Right kidney (tissue), 1 donor: ENCODE data around the gene GRIN3A.
A peak's percentile ranks its signal among the peaks of the same experiment; 100 is the strongest.
"Not testable (repeated sequence)": the region's sequence is repeated elsewhere in the genome, so short reads cannot be mapped to it uniquely, and the experiment has no call there.

Experiments used
- DNase-seq: peaks from one replicate; pipeline ENCODE4 v3.0.0-alpha.2; 2016

The GRIN3A gene

DNA sequence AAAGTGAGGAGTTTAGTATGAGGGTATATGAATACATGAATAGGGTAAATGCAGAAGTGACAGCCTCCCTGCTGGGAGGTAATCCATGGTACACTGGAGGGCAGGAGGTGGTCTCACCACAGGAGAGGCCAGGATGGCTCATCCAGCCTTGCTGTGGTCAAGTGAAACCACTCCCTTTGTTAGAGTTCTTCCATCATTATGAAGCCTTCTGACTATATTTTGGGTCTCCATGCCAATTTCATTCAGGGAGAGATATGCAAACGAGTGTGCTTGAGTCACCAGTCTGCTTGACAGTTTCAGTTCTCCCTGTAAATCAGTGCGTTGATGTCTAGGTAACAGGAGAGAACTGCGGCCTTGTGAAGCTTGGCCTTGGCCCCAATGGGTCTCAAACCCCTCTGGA, 160.1 kb downstream of the GRIN3A start:
- no peak for DNase-seq

DNA sequence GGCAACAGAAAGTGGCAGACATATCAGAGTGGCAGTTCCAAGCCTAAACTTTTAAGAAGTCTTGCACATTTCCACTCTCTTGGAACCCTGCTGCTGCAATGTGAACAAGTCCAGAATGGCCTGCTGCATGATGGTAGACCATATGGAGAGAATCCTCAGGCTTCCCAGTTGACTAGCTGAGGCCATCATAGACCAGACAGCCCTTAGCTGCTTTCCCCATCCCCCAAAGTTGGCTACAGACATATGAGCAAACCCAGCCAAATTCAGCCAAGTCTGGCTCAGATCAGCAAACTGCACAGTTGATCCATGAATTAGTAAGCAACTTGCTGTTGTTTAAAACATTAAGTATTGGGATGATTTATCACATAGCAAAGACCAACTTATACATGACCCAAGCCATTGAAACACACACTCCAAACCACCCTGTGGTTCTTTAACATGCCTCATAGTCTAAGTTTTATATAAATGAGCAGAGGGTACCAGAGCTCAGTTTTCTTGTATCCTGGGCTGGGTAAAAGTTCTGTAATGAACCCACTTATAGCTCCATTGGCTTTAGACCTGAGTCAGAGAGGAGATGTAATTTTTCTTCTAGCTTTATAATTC, 163.6 kb downstream of the GRIN3A start:
- no peak for DNase-seq

GRCh38 chr9:101572316-101572715, 166.1 kb downstream of the GRIN3A start:
- DNase-seq, result no peak

DNA sequence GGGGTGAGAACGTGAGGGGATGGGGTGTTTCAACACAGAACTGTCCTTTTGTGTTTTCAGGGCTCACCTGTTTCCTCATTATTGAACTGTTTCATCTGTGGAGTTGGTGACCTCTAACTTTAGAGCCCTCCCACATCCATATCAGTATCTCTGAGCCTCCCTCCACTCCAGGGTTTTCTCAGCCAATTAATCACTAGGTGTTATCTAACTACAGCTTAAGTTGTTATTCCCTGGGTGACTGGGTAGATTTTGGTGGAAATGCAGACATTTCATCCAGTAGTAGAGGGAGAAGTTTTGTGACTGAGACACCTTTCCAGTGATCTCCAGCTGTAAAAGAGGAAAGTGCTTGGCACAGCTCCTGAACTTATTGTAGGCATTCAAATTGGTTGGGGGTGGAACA, 167.3 kb downstream of the GRIN3A start:
- DNase-seq, result no peak

DNA sequence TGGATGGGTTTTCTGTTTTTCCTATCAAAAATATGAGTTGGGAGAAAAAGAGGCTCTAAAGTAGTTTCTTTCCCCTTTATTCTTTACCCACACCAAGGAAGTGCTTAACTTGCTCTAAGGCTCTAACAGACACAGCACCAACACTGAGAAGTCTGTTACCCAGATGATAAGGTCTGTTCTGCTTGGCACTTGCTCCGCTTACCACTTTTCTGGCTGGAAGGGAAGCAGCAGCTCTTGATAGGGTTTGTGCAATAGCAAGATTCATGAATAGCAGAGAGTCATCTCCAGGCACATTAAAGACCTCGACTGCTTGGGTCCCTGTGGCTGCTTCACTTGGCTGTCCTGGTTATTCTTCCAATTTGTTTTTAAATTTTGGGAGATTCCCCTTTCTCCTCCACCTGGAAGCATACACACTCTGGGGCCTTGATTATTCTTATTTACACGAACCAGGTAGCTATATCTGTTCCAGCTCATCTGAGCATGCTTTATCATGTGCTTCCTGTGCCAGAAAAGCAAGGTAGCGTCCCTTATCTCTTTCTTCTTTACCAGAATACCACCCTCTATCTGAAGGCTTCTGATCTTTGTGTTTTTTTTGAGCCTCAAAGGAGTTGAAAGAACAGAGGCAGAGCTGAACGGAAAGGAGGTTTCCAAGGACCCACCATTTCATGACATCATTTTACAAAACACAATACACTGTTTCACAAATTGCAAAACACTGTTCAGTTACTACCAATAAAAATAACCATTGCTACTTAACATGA, 168.5 kb downstream of the GRIN3A start:
- DNase-seq, result no peak

GRCh38 chr9:101567725-101568350, 170.6 kb downstream of the GRIN3A start:
- no peak for DNase-seq

DNA sequence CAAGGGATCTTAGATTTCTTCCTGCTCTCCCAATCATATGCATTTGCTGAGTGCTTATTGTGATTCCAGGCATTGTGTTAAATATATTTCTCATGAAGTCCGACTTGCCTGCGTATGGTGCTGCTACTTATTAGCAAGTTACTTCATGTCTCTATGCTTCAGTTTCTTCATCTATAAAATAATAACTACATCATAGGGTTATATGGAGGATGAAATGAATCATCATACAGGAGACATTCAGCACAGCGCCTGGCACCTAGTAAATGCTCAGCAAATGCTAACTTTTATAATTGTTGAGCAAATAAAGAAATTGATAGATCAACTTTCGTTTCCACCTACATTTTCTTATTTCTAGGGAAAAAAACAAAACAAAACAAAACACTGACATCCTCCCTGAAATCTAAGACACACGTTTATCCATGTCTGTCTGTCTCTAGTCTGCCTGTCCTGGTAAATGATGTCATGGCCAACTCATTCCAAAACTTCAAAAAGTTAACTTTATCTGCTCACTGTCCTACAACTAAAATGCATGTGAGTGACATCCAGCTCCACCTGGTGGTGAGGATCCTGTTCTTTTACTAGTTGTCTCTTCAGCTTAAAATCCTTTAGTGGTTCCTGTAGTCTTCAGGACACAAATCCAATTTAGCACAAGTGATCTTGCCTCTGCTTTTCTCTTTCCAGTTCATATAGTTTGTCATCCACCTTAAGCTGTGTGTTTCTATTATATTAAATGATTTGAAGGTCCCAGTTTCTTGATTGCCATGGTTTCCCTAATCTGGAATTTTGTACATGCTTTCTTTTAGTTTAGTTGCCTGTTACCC, 171.3 kb downstream of the GRIN3A start:
- no peak for DNase-seq

DNA sequence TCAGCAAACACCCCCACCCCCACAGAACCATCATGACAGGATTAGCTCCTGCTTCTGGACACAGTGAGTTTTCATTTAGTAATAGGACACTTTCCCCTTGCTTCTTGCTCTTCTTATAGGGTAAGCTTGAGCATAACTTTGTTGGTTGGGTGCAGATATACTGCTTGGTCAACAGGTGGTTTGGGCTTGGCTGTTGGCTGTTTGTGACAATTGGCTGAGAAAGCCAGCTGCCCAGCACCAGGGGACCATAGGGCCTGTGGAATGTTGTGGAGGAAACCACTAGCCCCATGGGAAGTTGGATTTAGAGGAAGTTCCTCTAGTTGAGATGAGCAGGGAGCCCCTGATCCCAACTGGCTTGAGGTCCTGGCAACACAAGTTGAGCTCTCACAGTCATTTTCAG, 174.2 kb downstream of the GRIN3A start:
- no peak for DNase-seq

DNA sequence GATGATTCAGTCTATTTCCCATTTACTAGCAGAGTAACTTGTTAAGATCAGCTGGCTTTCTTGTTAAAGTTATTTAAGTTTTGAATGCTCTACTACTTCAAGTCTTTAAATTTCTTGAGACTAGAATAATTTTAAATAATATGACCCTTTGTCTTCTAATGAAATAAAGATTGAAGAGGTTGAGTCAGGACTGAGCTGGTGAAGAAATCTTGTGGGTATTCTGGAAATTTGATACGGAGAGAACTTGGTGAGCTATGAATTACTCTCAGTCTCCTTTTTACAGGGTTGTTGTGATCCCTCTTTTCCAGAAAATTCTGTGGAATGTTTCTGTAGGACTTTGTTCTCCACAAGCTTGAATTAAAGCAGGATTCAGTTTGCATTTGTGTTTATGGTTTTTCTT, 175.5 kb downstream of the GRIN3A start:
- DNase-seq, result no peak

GRCh38 chr9:101561740-101562139, 176.7 kb downstream of the GRIN3A start:
- no peak for DNase-seq

GRCh38 chr9:101549472-101550098, 188.9 kb downstream of the GRIN3A start:
- not testable (repeated sequence) for DNase-seq

GRCh38 chr9:101543098-101543735, 195.2 kb downstream of the GRIN3A start:
- DNase-seq, result no peak

GRCh38 chr9:101540069-101540468, 198.4 kb downstream of the GRIN3A start:
- no peak for DNase-seq

DNA sequence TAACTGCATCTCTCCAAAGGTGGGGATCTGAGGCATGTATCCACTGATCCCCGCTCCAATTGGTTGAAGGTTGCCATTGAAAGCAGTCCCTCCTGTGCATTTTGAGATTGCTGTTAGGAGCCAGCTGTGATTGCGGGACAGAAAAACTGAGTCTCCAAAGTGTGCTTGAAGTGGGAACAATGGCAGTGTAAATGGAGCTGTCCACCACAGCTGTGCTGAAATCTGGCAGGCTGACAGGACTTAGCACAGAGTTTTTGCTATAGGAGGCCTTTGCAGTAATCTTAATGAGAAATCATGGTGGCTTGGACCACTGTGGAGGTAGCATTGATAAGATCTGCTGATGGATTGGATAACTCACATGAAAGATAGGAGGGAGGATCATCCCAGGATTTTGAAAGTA, 201.5 kb downstream of the GRIN3A start:
- no peak for DNase-seq

DNA sequence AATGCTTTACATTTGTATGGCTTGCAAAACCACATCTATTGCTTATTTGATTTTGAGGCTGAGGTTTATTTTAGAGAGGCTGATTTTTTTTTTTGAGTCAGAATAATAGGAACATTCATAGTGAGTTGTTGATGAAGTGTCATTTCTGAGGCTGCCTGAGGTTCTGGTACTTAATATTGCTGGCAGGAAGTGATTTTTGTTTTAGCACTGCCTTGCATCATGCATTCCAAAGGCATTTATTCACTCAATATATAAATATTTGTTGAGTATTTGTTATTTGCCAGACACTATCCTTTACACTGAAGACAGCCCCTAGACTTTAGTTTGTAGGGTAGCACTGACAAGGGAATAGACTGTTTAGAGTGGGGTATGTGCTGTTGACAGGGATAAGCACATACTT, 202.1 kb downstream of the GRIN3A start:
- DNase-seq, result no peak

GRCh38 chr9:101533334-101534204, 204.9 kb downstream of the GRIN3A start, which contains the start of gene RNF20:
Gene RNF20 (plus strand): TSS chr9:101533853. CDS start chr9:101535424, 1,571 bp downstream.
- peak; percentile 99 for DNase-seq

- peak; percentile 18 for DNase-seq
Observed at GRCh38 chr9:101530076-101530711, 208.3 kb downstream of the GRIN3A start.

DNA sequence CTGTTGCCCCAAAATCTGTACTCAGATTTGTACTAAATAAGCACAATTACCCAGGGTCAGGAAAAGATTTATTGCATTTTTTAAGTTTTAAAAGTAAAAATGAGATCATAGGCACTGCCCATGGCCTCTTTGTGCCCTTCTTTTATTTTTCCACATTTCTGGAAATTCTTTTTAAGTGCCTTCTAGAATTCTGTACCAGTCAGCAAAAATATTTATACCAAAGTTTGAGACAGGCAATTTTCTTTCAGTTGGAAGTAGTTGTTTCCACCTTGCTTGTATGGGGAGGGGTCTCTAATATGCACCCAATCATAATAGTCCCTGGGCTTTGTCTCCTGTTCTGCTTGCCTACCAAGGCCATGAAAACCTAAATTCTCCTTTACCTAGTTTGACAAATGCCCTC, 210.4 kb downstream of the GRIN3A start:
- no peak for DNase-seq

DNA sequence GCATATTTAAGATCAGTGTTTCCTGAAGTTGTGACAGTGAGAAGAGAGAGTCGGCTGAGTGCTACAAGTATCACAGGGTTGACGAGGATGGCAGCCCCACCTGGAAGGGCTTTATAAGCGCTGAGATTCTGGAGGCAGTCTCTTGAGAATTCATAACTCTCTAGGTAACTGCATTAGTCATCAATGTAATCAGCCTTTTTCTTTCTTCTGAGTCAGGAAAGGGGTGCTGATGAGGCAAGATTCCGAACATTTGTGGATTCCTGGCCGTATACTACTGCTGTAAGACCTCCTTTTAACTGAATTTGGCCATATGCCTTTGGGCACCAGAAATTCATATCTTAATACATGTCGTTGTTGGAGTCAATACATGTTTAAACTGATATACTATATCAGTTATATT, 211.4 kb downstream of the GRIN3A start:
- DNase-seq, result no peak

DNA sequence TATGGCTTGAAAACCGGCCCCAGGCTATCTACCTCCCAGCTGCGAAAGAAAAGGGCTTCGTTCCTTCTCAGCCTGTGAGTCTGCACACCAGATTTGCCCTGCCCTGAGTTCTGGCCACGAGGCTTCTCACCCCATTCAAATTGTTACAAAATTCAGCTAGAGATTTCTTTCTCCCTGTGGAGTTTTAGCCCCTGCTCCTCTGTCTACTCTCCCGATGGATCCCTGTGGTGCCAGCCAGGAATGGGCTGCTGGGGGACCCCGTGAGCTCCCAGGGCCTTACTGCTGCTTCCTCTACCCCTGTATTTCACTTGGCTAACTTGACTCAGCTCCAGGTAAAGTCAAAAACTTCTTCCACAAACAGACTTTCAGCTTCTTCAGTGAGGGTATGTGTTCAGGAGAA, 214.1 kb downstream of the GRIN3A start:
- no peak for DNase-seq
